ENCODE measurements around the gene CSGALNACT2. TPM values are rescaled to one million over a fixed set of nuclear protein-coding genes. Genes with fewer than 3 reads are reported as not detected.

CSGALNACT2 gene
- total and polyA plus RNA-seq, 10 of the 15 experiments (the other 5 are each of a cell fraction or from before 2014, with no cell fraction given) = 2.5 to 12.6 (median 8.7) TPM

- Histone ChIP-seq H2AFZ (ENCODE audit: control insufficient read depth, low read depth, low read length) (no peak overlapping the region), H3K9me3 (replicated peaks; ENCODE audit: control insufficient read depth, insufficient read depth, low read length) (no peaks in the 10 kb centered on the region), H3K79me2 (ENCODE audit: control insufficient read depth, insufficient read depth, low read length) (no peaks in the 10 kb centered on the region), H4K20me1 (ENCODE audit: control insufficient read depth, insufficient read depth) (no peaks in the 10 kb centered on the region), H3K9ac (ENCODE audit: control insufficient read depth, insufficient read depth, low read length) (no peak overlapping the region), H3K27me3 (replicated peaks in 1 of 2; ENCODE audit: control insufficient read depth in 2 of 2, insufficient read depth in 2 of 2, low read length in 1 of 2) (peaks cover 0 to 8% of the 10 kb centered on the region in 2 experiments; a peak in 2 of 4 replicates), H3K4me1 (ENCODE audit: control insufficient read depth, insufficient read depth, low read length) (peaks cover 8% of the 10 kb centered on the region), H3K36me3 (ENCODE audit: control insufficient read depth in 2 of 2, insufficient read depth in 2 of 2, low read length in 1 of 2) (no peaks in the 10 kb centered on the region), H3K4me2 (ENCODE audit: control insufficient read depth, insufficient read depth) (no peak overlapping the region), H3K4me3 (no peak overlapping the region), H3K27ac (ENCODE audit: control insufficient read depth, insufficient read depth) (no peak overlapping the region)
- no peak for TF ChIP-seq CEBPB (IDR thresholded peaks at IDR 0.05; ENCODE audit: borderline replicate concordance in 1 of 2, low read depth in 2 of 2, low read length in 2 of 2)
- no peak for TF ChIP-seq BRCA1 (IDR thresholded peaks at IDR 0.05; ENCODE audit: low read depth, low read length)
- TF ChIP-seq ZNF217 (IDR thresholded peaks at IDR 0.05) = no peak
- no peak for TF ChIP-seq E2F4 (IDR thresholded peaks at IDR 0.05; ENCODE audit: low read depth, low read length)
- no peak for TF ChIP-seq GATAD2B (conservative IDR thresholded peaks at IDR 0.05; ENCODE audit: low read depth)
- no peak for TF ChIP-seq USF1 (IDR thresholded peaks at IDR 0.05; ENCODE audit: borderline replicate concordance, extremely low read length, insufficient read depth, low read depth, low read length)
- TF ChIP-seq ATF2 (IDR thresholded peaks at IDR 0.05; ENCODE audit: low read length) = no peak
- TF ChIP-seq PKNOX1 (IDR thresholded peaks at IDR 0.05) = no peak
- TF ChIP-seq TARDBP (IDR thresholded peaks at IDR 0.05; ENCODE audit: borderline replicate concordance) = no peak
- no peak for TF ChIP-seq JUND (IDR thresholded peaks at IDR 0.05; ENCODE audit: low read depth, low read length)
- no peak for TF ChIP-seq LARP7 (IDR thresholded peaks at IDR 0.05)
- TF ChIP-seq ZBTB40 (IDR thresholded peaks at IDR 0.05; ENCODE audit: borderline replicate concordance) = no peak
- TF ChIP-seq SUZ12 (IDR thresholded peaks at IDR 0.05; ENCODE audit: unreplicated experiment) = no peak
- ChIA-PET RAD21 (ENCODE audit: unreplicated experiment) (interaction anchor here (0.5 kb wide), 1 partner anchor 155 kb away, joined by 3 read pairs; no protein-coding TSS in a partner anchor), CTCF (interaction anchor here (2.2 to 5.9 kb wide), 2 partner anchors 20 to 31 kb away, joined by 7 to 43 read pairs; no protein-coding TSS in a partner anchor), SMC1A (ENCODE audit: uncharacterized antibody, unreplicated experiment) (interaction anchor here (1.0 to 2.1 kb wide), 2 partner anchors 25 to 31 kb away, joined by 4 to 8 read pairs; no protein-coding TSS in a partner anchor), POLR2A (no interaction called here)
- no peak for ATAC-seq
- intact Hi-C loops (cut with micrococcal nuclease; ENCODE audit: unreplicated experiment) = no loop called here
- FAIRE-seq = no peak
- in situ Hi-C loops (cut with MboI) = loop anchor here (25.0 kb wide), 1 partner anchor 138 kb away; the partner anchor contains the start of gene FXYD4
- no TSS peak for BruUV-seq (replicated peaks)
- DNase-seq (ENCODE audit: low read depth, low spot score) = no peak
- WGBS (ENCODE audit: insufficient coverage, insufficient replicate concordance, low lambda C conversion rate, missing lambda C conversion rate) = 18% methylated on average over 1 of the region's 1 CpG
Measured at GRCh38 chr10:43224321-43224720, 86.1 kb downstream of the CSGALNACT2 start.
